ENCODE data around the gene TMEM52. TPM values are rescaled to one million over a fixed set of nuclear protein-coding genes. Genes with fewer than 3 reads are reported as not detected.
"Not testable (repeated sequence)": the region's sequence is repeated elsewhere in the genome, so short reads cannot be mapped to it uniquely, and the experiment has no call there.

Gene TMEM52
- total RNA-seq, 1 donor from 2014 or later, result 0.37 TPM

DNA sequence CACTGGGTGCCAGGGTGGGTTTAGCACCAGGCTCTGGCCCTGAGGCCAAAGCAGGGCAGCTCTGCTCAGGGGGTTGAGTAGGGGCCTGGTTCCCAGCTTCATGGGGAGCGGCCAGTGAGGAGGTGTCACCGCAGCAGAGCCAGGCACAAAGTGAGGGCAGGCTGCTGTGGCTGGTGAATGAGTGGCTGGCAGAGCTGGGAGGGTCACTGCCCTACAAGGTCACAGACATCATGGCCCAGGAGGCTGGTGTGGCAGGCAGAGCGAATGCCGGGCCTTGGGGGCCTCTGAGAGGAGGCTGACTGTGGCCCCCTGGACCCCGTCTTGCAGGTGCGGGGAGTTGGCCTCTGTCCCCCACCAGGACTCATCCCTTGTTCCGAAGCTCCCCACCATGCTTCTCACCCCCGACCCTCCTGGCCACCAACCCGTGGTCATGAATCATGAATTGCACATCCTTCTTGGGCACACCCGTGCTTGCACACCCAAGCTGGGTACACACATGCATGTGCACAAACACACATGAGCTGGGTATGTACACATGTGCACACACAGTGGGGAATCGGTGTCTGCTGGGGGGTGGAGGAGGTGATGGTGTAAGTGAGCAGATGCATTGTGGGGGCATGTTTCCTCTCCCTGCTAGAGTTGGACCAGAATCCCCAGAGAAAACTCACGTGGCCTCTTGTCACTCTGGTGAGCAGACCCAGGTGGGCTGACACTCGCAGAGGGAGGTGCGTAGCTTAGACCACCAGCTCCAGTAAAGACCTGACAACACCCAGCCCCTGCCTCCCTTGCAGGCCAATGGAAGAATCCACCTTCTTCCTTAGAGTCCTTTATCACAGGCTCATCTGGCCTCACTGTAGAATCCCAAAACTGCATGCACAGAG lies 23.4 kb downstream of the TMEM52 start:
- DNase-seq (ENCODE audit: low read depth), result no peak

DNA sequence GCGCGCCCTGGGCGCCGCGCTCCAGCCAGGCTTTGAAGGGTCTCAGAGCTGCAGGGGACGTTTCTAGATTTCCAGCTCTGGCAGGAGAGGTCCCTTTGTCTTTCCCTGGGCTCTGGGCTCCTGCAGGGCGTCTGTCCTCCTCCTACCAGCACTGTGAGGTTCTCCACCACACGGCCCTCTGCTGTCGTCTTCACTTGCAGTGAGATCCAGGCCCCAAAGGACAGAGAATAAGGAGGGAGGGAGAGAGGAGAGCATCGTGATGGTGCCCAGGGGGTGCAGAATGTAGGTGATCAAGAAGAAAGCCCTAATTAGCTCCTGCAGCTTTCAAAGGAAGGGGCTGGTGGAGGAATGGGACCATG lies 24.0 kb downstream of the TMEM52 start:
- DNase-seq (ENCODE audit: low read depth), result no peak

DNA sequence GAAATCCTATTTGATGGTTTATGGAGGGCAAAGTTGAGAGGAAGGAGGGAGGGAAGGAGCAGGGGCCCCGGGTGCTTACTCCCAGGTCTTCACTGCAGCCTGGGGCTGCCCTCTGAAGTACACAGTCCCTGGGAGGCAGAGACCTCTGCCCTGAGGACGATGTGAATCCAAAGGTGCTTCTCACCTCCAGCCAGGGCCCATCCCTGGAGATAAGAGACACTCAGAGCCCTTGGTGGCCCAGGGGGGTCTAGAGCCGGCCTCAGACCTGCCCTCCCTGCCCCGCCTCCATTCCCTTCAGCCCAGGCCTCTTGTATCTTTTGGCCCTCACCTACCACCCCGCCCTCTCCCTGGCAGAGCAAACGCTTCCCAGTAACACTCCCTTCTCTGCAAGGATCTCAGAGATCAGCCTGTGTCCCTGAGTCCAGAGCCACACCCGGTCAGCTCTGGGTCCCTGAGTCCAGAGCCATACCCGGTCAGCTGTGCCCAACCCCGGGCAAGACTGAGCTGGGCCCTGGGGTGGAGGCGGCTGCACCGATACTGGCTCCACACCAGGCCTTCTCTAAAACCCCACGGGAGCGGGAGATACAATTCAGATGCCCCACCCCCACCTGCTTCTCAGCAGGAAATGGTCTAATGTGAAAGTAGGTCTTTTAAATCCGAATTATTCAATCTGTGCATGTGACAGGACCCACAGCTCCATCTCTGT lies 24.6 kb downstream of the TMEM52 start:
- no peak for DNase-seq (ENCODE audit: low read depth)

DNA sequence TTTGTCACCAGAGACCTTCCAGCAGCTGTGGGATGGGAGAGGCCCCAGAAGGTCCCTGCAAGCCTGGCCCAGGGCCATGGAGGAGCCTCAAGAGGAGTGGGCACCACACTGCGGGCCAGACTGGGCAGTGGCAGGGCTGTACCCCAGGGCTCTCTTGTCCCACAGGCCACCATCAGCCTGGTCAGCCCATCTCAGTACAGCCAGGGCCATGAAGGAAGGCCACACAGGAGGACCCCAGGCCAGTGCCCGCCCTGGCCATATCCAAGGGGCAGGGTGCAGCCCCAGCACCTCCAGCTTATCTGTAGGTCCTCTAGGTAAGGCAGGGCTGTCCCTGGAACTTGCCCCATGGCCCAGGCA lies 25.1 kb downstream of the TMEM52 start:
- no peak for DNase-seq (ENCODE audit: low read depth)

DNA sequence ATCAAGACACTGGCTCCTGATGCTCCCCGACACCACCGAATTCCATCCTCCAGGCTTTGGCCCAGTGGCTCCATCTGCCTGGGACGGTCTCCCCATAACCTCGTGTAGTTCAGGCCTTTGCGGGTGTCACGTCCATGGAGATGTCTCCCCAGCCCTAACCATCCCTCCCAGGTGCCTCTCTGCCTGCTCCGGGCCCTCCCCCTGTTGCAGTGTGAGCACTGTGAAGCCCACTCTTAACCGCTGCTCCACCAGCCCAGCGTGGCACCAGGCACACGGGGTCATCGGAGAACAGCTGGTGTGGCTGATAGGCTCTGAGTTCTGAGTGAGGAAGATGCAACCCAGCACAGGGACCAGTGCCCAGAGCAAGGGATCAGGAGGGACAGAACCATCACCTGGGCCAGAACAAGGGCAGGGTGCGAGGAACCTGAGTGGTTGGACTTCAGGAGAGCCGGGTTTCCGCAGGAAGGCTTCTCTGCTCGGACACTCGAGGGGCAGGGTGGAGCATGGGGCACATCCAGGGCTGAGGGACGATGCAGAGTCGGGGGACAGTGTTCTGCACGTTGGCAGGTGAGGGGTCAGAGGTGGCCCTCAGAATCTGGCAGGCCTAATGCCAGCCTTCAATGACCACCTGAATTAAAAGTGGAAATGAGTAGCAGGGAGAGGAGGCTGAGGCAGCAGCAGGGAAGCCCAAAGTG lies 25.6 kb downstream of the TMEM52 start:
- DNase-seq (ENCODE audit: low read depth), result no peak

DNA sequence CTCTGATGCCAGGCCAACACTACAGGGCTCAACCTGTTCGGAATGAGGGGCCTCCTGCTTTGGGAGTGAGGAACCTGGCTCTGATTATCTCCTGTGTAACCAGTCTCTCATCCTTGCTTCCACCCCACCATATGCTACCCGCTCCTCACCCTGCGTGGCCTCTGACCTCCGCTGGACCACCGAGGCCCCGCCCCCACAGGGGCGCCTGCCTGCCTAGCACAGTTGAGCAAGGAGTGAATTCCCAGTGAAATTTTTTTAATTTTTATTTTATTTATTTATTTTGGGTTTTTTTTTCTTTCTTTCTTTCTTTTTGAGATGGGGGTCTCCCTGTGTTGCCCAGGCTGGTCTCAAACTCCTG lies 26.3 kb downstream of the TMEM52 start:
- no peak for DNase-seq (ENCODE audit: low read depth)

DNA sequence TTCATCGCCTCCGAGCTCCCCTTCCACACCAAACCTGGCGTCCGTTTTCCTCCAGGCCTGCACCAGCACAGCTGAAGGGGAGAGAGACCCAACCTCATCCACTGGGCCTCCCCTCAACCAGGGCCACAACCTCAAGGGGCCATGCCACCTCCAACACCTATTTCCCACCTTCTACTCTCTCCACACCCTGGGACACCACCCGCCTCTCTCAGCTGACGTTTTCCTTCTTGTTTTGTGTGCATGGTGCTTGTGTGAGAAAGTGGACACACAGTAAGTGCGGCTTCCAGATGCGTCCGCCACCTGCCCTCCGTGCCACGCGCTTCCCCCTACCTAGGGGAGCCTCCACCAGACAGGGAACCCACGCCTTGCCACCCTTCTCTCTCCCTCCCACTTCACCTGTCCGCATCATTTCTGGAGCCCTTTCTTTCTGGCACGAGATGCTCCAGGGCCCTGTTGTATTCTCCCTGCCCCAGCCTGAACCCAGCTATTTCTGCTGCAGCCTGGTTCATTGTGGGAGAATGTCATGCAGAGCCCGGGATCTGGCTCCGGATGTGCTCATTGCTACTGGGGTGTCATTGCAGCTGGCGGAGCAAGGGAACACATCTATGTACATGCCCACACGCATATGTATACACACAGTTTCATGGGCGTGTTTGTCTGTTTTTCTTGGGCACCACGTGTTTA lies 26.9 kb downstream of the TMEM52 start:
- DNase-seq (ENCODE audit: low read depth), result no peak

DNA sequence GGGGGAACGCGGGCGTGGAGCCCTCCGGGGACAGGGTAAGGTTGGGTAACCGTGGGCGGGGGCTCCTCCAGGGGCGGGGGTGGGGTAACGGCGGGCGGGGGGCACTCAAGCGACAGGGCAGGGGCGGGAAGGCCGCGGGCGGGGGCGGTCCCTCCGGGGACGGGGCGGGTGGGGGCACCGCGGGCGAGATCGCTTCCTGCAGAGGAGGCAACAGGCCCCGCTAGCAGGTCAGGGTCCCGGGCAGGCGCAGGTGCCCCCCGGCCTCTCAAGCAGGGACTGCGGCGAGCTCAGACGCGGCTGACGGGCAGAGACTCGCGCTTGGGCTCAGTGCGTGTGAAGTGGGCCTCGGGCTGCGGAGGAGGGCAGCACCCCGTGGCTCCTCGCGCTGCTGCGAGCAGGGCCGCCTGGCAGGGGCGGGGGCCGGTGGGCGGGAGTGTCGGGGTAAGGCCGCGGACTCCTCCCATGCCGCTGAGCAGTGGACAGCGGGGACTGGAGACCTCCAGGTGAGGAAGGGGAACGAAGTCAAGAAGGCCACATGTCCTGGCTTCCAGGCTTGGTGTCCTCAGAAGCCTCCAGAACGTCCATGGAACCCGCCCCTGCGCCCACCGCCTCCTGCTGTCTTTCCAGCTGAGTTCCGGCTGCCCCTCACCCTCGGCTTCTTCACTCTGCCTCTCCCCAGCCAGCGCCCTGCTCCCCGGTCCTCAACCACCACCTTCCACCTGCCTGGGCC lies 27.6 kb downstream of the TMEM52 start:
- peak; percentile 58 for DNase-seq (ENCODE audit: low read depth)

DNA sequence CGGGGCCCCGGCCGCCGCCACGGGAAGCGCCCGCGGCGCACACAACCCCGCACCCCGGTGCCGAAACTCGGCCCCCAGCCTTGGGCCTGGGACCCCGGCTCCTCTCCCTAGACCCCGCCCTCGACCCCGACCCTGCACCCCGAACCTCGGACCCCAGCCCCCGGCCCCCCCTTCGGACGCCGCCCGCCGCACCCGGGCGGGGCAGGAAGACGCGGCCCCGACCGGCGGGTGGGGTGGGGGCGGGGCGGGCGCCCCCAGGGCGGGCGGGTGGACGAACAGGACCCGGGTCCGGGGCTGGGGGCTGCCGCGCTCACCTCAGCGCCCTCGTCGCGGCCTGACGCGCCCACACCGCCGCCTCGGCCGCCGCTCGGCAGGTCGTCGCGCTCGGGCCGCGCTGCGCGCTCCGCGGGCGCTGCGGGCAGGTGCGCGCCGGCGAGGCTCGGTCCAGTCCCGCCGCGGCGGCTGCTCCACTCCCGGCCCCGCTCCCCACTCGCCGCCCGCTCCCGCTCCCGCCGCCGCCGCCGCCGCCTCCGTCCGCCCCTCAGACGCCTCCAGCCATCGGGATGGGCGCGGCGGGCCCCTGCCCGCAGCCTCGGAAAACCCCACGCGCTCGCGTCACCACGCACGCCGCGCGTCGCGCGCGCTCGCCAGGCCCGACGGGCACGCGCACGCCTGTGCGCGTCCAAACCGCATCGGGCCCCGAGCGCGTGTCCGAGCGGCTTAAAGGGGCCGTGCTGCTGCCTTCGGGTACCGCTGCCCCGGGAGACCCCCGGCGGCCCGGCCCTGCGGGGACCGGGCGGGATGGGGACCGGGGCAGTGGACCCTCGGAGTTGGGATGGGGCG lies 28.4 kb downstream of the TMEM52 start, which contains the start of gene GNB1:
GNB1 (minus strand) TSS at position 582 of the 843 bp plus-strand sequence. CDS start 65,634 bp downstream, outside the sequence.
- peak; percentile 90 for DNase-seq (ENCODE audit: low read depth)

DNA sequence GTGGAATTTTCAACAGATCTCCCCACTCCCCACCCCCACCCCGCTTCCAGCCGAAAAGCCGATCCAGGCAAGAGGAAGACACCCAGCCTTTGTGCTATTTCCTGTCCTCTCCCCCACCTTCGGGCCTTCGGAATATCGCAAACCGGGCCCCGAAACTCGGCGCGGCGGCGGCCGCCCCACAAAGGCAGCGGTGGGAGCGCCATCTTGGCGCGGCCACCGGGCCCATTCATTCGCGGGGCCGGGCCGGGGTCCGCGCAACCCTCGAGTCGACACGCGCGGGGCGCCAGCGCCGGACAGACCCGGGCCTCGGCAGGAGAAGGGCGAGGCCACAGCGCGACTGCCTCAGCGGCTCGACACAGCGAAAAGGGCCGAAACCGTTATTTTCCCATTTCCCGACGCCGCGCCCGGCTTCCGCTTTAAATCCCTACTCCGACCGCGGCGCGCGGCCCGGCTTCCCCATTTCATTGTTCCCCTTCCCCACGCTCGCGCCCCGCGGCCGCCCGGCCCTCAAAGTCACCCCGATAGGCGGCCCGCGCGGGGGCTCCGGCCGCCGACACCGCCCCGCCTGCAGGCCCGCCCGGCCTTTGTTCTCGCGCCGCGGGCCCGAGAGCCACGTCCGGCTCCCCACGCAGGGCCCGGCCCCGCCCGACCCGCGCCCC lies 29.1 kb downstream of the TMEM52 start:
- peak; percentile 43 for DNase-seq (ENCODE audit: low read depth)

DNA sequence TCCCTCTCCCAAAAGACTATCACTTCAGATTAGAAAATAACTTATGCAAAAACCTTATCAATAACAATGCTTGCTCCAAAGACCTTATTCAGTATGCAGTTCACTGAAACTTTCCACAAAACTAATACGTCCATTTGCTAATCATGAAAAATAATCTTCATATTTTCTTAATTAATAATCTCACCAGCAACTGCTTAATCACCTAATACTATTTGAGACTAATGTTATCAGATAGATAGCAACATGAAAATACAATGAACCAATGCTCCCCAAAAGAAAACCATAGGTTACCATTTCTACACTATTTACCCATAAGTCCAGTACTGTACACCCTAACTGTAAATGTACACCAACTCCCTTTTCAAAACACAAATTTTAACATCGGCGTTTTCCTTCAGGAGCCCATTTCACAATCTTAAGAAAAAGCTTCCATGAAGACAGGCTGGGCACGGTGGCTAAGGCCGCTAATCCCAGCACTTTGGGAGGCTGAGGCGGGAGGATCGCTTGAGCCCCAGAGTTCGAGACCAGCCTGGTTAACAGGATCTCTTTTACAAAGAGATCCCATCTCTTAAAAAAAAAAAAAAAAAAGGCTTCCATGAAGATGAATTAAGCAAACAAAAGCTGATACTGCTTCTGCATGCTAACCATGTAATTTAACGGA lies 29.9 kb downstream of the TMEM52 start:
- no peak for DNase-seq (ENCODE audit: low read depth)

DNA sequence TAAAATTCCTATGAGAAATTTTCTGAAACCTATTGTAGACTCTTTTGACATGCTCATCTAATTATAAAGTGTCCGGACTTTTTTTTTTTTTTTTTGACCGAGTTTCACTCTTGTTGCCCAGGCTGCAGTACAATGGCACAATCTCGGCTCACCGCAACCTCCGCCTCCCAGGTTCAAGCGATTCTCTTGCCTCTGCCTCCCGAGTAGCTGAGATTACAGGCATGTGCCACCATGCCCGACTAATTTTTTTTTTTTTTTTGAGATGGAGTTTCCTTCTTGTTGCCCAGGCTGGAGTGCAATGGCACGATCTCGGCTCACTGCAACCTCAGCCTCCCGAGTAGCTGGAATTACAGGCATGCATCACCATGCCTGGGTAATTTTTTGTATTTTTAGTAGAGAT lies 35.2 kb downstream of the TMEM52 start:
- not testable (repeated sequence) for DNase-seq (ENCODE audit: low read depth)

DNA sequence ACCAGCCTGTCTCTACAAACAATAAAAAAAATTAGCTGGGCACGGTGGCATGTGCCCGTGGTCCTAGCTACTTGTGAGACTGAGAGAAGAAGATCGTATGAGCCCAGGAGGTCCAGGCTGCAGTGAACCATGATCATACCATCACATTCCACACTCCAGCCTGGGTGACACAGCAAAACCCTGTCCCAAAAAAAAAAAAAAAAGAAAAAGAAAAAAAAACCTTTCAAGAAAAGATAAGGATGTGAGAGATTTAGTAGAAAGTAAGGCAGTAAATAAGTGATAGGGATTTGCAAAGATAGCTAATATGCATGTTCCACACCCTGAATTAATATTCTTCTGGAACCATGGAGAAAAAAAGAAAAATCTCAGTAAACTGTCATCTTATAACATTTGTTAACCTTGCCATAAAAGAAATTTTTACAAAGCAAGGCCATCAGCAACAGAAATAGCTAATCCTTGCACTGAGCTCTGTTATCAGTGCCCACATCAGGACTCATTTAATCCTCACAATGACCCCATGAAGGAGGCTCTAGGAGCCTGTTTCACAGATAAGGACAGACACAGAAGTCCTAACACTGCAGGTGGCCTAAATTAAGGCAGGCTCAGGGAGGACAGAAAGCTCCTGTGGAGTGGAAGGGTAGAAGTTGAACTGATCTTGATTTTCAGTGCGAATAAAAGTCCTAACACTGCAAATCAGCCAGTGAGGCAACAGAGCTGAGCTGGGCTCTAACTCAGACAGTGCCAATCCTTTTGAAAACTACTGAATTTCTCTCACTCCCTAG lies 35.8 kb downstream of the TMEM52 start:
- no peak for DNase-seq (ENCODE audit: low read depth)

DNA sequence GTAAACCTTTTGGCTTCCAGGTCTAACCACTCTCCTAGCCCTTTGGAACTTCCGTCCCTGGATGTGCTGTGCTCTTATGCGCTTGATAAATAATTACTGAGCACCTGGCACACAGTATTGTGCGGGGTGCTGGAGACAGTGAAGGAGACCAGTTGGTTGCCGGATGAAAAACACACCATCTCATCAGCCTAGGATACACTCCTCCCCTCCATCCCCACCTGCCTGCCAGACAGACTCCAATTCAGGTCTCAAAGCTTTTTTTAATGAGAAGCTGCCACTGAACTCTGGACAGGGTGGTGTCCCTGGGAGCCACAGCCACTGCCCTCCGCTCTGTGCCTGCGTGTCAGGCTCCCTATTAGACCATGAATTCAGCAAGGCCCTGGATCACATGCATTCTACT lies 37.4 kb downstream of the TMEM52 start:
- DNase-seq (ENCODE audit: low read depth), result no peak

DNA sequence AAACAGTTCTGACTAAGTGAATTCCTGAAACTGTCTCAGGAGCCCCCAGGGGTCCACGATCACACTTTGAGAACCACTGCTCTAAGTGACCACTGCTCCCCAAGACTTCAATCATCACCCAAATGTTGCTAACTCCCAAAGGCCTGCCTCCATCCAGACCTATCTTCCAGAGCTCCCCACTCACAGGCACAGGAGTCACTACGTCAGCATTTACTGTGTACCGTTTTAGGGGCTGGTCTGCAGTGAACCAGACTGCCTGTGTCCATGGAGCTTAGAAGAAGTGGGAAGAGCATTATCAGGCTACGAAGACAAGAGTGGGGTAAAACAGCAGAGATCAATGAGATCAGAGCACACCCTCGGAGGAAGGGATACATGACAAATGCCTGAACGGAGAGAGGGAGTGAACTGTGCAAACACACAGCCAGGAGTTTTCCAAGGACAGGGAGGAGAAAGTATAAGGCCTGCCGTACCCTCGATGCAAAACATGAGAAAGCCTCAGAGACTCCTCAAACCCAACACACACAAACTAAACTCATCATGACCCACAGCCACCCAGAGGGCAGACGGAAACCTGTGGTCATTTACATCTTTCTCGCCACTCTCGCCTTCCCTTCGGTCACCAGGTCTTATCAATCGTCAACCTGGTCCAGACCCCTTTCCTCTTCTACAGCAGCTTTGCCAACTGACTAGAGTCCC lies 38.3 kb downstream of the TMEM52 start:
- DNase-seq (ENCODE audit: low read depth), result no peak

DNA sequence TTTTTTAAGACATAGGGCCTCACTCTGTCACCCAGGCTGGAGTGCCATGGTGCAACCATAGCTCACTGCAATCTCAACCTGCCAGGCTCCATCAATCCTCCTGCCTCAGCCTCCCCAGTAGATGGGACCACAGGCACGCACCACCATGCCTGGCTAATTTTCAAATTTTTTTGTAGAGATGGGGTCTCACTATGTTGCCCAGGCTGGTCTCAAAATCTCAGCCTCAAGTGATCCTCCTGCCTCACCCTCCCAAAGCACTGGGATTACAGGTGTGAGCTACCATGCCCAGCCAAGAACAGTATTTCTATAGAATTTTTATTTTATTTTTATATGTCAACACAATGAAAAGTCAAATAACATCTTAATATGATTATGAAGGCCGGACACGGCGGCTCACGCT lies 39.1 kb downstream of the TMEM52 start:
- no peak for DNase-seq (ENCODE audit: low read depth)

DNA sequence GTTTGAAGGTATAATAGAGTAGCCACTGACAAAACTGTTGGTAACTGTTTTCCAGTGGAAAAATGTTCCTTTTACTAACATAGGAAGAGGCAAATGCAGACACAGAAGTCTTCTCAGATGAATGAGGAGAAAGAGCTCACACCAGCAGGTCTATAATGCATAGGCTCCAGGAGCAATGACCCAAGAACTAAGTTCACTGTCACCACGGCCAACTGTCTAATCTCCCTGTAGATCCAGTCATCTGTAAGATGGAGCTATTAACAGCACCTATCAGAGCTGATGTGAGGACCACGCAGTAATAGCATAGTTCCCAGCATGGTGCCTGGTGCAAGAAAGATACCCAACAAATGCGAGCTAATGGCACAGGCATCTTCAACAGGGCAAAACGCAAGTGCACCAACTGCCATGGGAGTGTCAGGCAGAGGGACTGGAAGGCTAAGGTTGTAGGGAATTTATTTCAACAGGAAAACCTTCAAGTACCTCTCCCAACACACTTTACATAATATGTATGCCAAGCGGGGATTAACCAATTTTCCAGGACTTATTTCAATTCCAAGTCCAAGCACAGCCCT lies 41.1 kb downstream of the TMEM52 start:
- no peak for DNase-seq (ENCODE audit: low read depth)

Data from myocyte (in vitro differentiated cells).